ENCODE results near the gene HYCC1.
"Not testable (repeated sequence)": the region's sequence is repeated elsewhere in the genome, so short reads cannot be mapped to it uniquely, and the experiment has no call there.

Gene HYCC1

GRCh38 chr7:22992874-22993840 is 20.8 kb downstream of the HYCC1 start:
- intact Hi-C loops (cut with DNase I), result no loop called here
- no peak for DNase-seq

GRCh38 chr7:22990588-22990949 is 23.4 kb downstream of the HYCC1 start:
- intact Hi-C loops (cut with DNase I), result no loop called here
- no peak for DNase-seq

GRCh38 chr7:22989643-22990587 is 24.0 kb downstream of the HYCC1 start:
- intact Hi-C loops (cut with DNase I), result no loop called here
- DNase-seq, result no peak

GRCh38 chr7:22985436-22985835 is 28.5 kb downstream of the HYCC1 start:
- DNase-seq, result no peak
- intact Hi-C loops (cut with DNase I), result no loop called here

- no peak for DNase-seq
- intact Hi-C loops (cut with DNase I), result no loop called here
Measured at GRCh38 chr7:22983257-22983855, 30.6 kb downstream of the HYCC1 start.

- intact Hi-C loops (cut with DNase I), result no loop called here
- no peak for DNase-seq
Measured at GRCh38 chr7:22980422-22980821, 33.5 kb downstream of the HYCC1 start.

GRCh38 chr7:22979861-22980260 is 34.1 kb downstream of the HYCC1 start:
- intact Hi-C loops (cut with DNase I), result no loop called here
- no peak for DNase-seq

GRCh38 chr7:22979251-22979650 is 34.7 kb downstream of the HYCC1 start:
- no peak for DNase-seq
- intact Hi-C loops (cut with DNase I), result no loop called here

- DNase-seq; intact Hi-C loops (cut with DNase I): not testable (repeated sequence)
Measured at GRCh38 chr7:22974636-22975035, 39.3 kb downstream of the HYCC1 start.

- intact Hi-C loops (cut with DNase I), result no loop called here
- no peak for DNase-seq
Measured at GRCh38 chr7:22972207-22972606, 41.7 kb downstream of the HYCC1 start.

- intact Hi-C loops (cut with DNase I), result no loop called here
- no peak for DNase-seq
Measured at GRCh38 chr7:22969010-22969431, 44.9 kb downstream of the HYCC1 start.

Measured in head of caudate nucleus (tissue), 42 donors.